GM12872 (cell line): Measurements from ENCODE around the gene LSM7.

Source experiments
- CTCF ChIP-seq: IDR thresholded peaks from 3 replicates; pipeline ENCODE4 v1.5.1; 2011; ENCODE audit warnings: low read depth, mild to moderate bottlenecking, low read length, moderate library complexity; ENCODE audit not compliant: insufficient read depth

Gene LSM7

GRCh38 chr19:2344381-2344870, 16.0 kb upstream of the LSM7 start:
- TF ChIP-seq CTCF = no peak

- no peak for TF ChIP-seq CTCF
These were observed 15.1 kb upstream of the LSM7 start for GRCh38 chr19:2343289-2343982.

- no peak for TF ChIP-seq CTCF
These were observed 14.4 kb upstream of the LSM7 start for GRCh38 chr19:2342656-2343288.

GRCh38 chr19:2341982-2342381, 13.6 kb upstream of the LSM7 start:
- TF ChIP-seq CTCF = no peak

- TF ChIP-seq CTCF = no peak
These were observed 12.9 kb upstream of the LSM7 start for GRCh38 chr19:2341244-2341751.

- TF ChIP-seq CTCF = no peak
These were observed 12.3 kb upstream of the LSM7 start for GRCh38 chr19:2340496-2341243.

- no peak for TF ChIP-seq CTCF
These were observed 11.4 kb upstream of the LSM7 start for GRCh38 chr19:2339644-2340310.
